Measurements from ENCODE around the gene LAP3. TPM values are rescaled to one million over a fixed set of nuclear protein-coding genes. Genes with fewer than 3 reads are reported as not detected.

Gene LAP3
- total RNA-seq, 2 experiments from 2014 or later = 101 to 111 TPM

DNA sequence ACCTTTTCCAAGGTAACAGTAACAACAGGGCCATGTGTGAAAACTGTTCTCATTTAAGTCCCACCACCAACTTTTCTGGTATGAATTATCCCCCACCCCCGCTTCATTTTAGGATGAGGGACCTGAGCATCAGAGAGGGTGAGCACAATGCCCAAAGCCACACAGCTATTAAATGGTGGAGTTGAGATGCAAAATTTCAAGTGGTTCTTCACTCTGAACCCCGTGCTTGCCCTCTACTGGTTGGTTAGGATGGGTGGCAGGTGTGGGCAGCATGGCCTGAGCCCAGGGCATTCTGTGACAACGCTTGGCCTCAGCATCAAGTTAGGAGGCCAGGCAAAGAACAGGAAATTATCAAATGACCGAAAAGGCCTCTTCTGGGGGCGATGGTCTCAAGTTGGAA, 70.9 kb downstream of the LAP3 start:
- no peak overlapping the region for H3K4me3 ChIP-seq (ENCODE audit: low read depth, low read length, poor library complexity, severe bottlenecking)
- no peak for DNase-seq (ENCODE audit: low spot score)
- ChIA-PET POLR2A (no interaction called here), CTCF (ENCODE audit: unreplicated experiment) (no interaction called here)
- no peak overlapping the region for H3K4me2 ChIP-seq (ENCODE audit: low read length)
- no peak for TF ChIP-seq EZH2phosphoT487 (IDR thresholded peaks at IDR 0.05; ENCODE audit: borderline replicate concordance, low read depth, low read length)
- TF ChIP-seq, protein P1, sequence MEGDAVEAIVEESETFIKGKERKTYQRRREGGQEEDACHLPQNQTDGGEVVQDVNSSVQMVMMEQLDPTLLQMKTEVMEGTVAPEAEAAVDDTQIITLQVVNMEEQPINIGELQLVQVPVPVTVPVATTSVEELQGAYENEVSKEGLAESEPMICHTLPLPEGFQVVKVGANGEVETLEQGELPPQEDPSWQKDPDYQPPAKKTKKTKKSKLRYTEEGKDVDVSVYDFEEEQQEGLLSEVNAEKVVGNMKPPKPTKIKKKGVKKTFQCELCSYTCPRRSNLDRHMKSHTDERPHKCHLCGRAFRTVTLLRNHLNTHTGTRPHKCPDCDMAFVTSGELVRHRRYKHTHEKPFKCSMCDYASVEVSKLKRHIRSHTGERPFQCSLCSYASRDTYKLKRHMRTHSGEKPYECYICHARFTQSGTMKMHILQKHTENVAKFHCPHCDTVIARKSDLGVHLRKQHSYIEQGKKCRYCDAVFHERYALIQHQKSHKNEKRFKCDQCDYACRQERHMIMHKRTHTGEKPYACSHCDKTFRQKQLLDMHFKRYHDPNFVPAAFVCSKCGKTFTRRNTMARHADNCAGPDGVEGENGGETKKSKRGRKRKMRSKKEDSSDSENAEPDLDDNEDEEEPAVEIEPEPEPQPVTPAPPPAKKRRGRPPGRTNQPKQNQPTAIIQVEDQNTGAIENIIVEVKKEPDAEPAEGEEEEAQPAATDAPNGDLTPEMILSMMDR (conservative IDR thresholded peaks at IDR 0.05; ENCODE audit: low read length) = peak; percentile 49; the same call in 1 of the 2 replicates
- intact Hi-C loops (cut with micrococcal nuclease; ENCODE audit: unreplicated experiment) = no loop called here
- no peaks in the 10 kb centered on the region for H3K4me1 ChIP-seq (ENCODE audit: insufficient read depth, low read length, poor library complexity, severe bottlenecking)
- no peaks in the 10 kb centered on the region for H3K79me2 ChIP-seq (ENCODE audit: insufficient read depth, low read depth, low read length)
- BruUV-seq (replicated peaks) = no TSS peak
- H3K36me3 ChIP-seq (ENCODE audit: insufficient read depth, low read length) = no peaks in the 10 kb centered on the region
- H3K9me2 ChIP-seq (ENCODE audit: insufficient read depth, low read length) = no peaks in the 10 kb centered on the region
- H2AFZ ChIP-seq (ENCODE audit: low read length) = no peak overlapping the region
- H4K20me1 ChIP-seq (ENCODE audit: insufficient read depth, low read length) = no peaks in the 10 kb centered on the region
- no peaks in the 10 kb centered on the region for H3K9me3 ChIP-seq (ENCODE audit: low read length)
- H3K27ac ChIP-seq (ENCODE audit: low read depth, low read length, poor library complexity, severe bottlenecking) = no peak overlapping the region

DNA sequence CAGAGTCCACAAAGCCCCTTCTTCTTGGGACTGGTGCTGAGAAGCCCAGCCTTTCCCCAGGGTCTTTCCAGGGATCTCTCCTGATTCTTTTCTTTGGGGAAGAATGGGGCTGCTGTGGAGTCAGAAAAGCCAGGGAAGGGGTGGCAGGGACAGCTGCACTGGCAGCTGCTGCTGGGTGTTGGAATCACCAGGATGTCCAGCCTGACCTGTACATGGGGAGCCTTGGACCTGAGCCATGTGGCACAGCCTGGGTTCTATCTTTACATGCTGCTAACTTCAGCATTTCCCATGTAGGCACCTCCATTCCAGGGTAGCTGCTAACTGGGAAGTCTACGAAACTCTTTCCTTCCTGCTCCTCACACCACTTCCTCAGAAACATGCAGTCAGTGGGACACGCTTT, 73.4 kb downstream of the LAP3 start:
- Histone ChIP-seq H3K36me3 (ENCODE audit: insufficient read depth, low read length) (no peaks in the 10 kb centered on the region), H3K9me2 (ENCODE audit: insufficient read depth, low read length) (no peaks in the 10 kb centered on the region), H3K4me1 (ENCODE audit: insufficient read depth, low read length, poor library complexity, severe bottlenecking) (no peaks in the 10 kb centered on the region), H3K79me2 (ENCODE audit: insufficient read depth, low read depth, low read length) (no peaks in the 10 kb centered on the region), H3K4me2 (ENCODE audit: low read length) (no peak overlapping the region), H2AFZ (ENCODE audit: low read length) (no peak overlapping the region), H3K9me3 (ENCODE audit: low read length) (no peaks in the 10 kb centered on the region), H4K20me1 (ENCODE audit: insufficient read depth, low read length) (no peaks in the 10 kb centered on the region), H3K27ac (ENCODE audit: low read depth, low read length, poor library complexity, severe bottlenecking) (no peak overlapping the region), H3K4me3 (ENCODE audit: low read depth, low read length, poor library complexity, severe bottlenecking) (no peak overlapping the region)
- BruUV-seq (replicated peaks) = no TSS peak
- TF ChIP-seq, protein P1 (conservative IDR thresholded peaks at IDR 0.05; ENCODE audit: low read length) = no peak
- no peak for TF ChIP-seq EZH2phosphoT487 (IDR thresholded peaks at IDR 0.05; ENCODE audit: borderline replicate concordance, low read depth, low read length)
- intact Hi-C loops (cut with micrococcal nuclease; ENCODE audit: unreplicated experiment) = no loop called here
- ChIA-PET CTCF (ENCODE audit: unreplicated experiment) (no interaction called here), POLR2A (no interaction called here)
- DNase-seq (ENCODE audit: low spot score) = no peak

DNA sequence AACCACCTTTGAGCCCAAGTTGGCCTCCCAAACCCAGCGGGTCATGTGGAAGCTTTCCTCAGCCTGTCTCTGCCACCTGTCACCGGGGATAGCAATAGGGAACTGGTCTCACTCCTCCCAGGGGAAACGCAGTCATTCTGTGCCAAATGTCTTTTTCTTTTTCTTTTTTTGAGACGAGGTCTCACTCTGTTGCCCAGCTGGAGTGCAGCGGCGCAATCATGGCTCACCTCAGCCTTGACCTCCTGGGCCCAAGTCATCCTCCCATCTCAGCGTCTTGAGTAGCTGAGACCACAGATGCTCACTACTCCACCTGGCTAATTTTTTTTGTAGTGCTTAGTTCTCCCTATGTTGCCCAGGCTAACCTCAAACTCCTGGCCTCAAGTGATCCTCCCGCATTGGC, 77.7 kb downstream of the LAP3 start:
- ChIA-PET POLR2A (interaction anchor here (0.6 kb wide), 1 partner anchor 757 kb away, joined by 3 read pairs; no protein-coding TSS in a partner anchor), CTCF (ENCODE audit: unreplicated experiment) (no interaction called here)
- Histone ChIP-seq H3K4me1 (ENCODE audit: insufficient read depth, low read length, poor library complexity, severe bottlenecking) (no peaks in the 10 kb centered on the region), H3K27ac (ENCODE audit: low read depth, low read length, poor library complexity, severe bottlenecking) (no peak overlapping the region), H3K4me2 (ENCODE audit: low read length) (no peak overlapping the region), H3K4me3 (ENCODE audit: low read depth, low read length, poor library complexity, severe bottlenecking) (no peak overlapping the region), H3K9me3 (ENCODE audit: low read length) (no peaks in the 10 kb centered on the region), H4K20me1 (ENCODE audit: insufficient read depth, low read length) (no peaks in the 10 kb centered on the region), H3K36me3 (ENCODE audit: insufficient read depth, low read length) (no peaks in the 10 kb centered on the region), H3K79me2 (ENCODE audit: insufficient read depth, low read depth, low read length) (no peaks in the 10 kb centered on the region), H2AFZ (ENCODE audit: low read length) (no peak overlapping the region), H3K9me2 (ENCODE audit: insufficient read depth, low read length) (no peaks in the 10 kb centered on the region)
- intact Hi-C loops (cut with micrococcal nuclease; ENCODE audit: unreplicated experiment) = no loop called here
- no TSS peak for BruUV-seq (replicated peaks)
- no peak for TF ChIP-seq EZH2phosphoT487 (IDR thresholded peaks at IDR 0.05; ENCODE audit: borderline replicate concordance, low read depth, low read length)
- TF ChIP-seq, protein P1 (conservative IDR thresholded peaks at IDR 0.05; ENCODE audit: low read length) = no peak
- DNase-seq (ENCODE audit: low spot score) = no peak
